ENCODE measurements around the gene MAGI2.
A peak's percentile ranks its signal among the peaks of the same experiment; 100 is the strongest.

The MAGI2 gene

DNA sequence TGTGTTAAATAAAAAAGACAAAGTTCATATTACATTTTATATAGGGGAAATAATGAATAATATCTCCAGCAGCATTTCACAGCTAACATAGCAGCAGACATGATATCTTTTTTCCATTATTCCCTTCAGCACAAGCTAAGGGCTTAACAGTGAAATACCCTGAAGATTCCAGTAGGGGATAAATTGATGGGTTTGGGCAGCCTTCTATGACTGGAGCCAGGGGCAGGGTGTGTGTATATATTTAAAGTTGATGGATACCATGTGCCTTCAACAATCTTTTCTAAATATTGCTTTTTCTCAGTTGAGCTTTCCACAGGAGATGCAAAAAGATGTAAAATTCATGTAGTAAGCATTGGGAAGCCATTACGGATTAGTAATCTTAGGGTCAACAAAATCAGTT, 151.2 kb downstream of the MAGI2 start:
- no peak for DNase-seq (ENCODE audit: low spot score)

DNA sequence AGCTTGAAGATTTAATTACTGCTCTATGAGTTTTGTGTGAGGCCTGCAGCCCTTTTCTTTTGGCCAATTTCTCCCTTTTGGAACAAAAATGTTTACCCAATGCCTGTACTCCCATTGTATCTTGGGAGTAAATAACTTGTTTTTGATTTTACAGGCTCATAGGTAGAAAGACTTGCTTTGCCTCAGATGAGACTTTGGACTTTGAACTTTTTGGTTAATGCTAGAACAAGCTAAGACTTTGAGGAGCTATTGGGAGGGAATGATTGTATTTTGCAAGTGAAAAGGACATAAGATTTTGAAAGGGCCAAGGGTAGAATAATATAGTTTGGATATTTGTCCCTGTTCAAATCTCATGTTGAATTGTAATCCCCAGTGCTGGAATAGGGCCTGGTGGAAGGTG, 152.0 kb downstream of the MAGI2 start:
- no peak for DNase-seq (ENCODE audit: low spot score)

DNA sequence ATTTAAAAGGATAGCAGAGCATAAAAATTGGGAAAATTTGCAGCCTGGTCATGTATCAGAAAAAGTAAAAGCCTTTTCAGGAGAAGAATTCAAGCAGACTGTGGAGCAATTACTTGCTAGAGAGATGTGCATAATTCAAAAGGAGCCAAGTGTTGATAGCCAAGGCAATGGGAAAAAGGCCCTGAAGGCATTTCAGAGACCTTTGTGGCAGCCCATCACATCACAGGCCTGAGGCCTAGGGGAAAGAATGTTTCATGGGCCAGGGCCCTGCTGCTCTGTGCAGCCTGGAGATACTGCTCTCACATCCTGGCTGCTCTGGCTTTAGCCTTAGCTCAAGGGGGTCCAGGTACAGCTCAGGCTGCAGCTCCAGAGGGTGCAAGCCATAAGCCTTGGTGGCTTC, 152.9 kb downstream of the MAGI2 start:
- no peak for DNase-seq (ENCODE audit: low spot score)

DNA sequence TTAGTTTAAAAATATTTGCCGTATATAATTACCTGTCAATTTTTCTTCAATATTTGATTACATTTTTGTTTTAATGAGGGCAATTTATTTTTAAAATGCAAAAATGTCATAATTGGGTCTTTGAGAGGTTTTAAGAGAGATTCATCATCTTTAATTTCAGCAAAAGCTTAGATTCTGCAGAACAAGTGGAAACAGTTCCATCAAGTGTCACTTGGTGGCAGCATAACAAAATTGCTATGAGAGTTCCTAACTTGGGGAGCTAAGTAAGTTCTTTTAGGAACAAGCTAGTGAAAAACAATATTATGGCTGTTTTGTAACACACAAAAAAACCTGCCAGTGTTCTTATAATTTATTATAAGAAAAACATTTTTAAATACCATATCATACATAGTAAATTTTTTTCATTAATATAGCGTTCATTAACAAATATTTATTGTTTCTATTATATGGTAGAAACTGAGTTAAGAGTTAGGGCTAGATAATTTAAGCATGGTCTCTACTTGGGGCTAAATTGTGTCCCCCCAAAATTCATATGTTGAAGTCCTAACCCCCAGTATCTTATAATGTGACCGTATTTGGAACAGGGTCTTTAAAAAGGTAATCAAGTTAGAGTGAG, 155.2 kb downstream of the MAGI2 start:
- DNase-seq (ENCODE audit: low spot score): peak; percentile 83

DNA sequence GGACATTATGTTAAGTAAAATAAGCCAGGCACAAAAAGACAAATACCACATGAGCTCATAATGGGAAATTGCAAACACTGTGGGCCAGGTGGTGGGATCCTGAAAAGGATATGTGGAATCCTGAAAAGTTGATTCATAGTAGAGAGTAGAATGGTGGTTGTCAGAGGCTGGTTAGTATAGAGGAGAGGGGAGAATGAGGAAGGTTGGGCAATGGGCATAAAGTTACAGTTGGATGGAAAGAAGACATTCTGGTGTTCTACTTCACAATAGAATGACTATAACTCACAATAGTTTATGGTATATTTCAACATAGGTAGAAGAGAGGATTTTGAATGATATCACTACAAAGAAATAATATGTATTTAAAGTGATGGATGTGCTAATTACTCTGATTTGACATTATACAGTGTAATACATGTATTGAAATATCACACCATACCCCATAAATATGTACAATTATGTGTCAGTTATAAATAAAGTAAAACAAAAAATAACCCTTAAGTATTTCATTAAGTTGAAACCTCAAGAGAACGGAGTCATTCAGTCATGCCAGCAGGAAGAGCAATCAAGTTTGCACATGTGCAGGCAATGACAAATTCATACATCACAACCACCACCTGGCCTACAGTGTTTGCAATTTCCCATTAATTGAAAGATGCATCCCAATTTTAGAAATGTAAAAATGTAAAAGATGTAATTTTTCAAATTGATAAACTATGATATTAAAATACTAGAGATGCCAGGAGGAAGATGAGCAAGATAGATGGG, 156.7 kb downstream of the MAGI2 start:
- DNase-seq (ENCODE audit: low spot score): no peak

DNA sequence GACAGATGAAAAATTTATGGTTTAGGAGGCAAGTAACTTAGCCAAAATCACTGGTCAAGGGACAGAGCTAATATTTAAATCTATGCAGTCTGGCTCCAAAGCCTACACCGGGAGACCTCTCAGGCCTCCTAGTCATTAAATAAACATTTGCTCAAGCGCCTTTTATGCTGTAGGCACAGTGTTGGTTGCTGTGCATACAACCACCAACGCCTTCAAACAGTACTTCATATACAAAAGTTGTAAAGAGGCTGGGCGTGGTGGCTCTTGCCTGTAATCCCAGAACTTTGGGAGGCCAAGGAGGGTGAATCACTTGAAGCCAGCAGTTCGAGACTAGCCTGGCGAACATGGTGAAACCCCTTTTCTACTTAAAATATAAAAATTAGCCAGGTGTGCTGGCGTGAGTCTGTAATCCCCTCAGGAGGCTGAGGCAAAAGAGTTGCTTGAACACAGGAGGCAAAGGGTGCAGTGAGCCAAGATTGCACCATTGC, 159.8 kb downstream of the MAGI2 start:
- DNase-seq (ENCODE audit: low spot score): no peak

DNA sequence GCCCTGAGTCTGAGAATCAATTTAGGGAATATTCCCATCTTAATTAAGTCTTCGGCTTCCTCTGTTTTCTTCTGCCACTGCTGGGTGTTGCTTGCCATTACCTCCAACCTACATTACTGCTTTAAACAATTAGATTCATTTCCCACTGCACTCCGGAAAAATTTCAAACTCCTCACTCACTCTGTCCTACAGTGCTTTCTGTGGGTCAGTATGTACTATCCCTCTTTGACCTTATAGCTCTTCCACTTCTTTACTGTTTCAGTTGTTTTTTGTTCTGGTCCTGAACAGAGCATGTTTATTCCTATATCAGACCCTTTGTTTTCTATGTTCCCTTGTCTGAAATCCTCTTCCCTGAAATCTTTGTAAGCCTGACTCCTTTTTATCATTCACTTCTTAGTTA, 160.6 kb downstream of the MAGI2 start:
- no peak for DNase-seq (ENCODE audit: low spot score)

DNA sequence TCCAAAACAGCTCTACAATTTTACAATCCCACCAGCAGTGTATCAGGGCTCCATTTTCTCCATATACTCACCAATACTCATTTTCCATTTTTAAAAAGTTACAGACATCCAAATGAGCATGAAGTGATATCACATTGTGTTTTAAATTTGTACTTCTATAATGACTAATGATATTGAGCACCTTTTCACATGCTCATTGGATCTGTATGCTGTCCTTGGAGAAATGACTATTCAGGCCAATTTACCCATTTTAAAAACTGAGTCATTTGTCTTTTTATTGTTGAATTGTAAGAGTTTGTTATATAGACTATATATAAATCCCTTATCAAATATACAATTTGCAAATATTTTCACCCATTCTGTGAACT, 162.0 kb downstream of the MAGI2 start:
- DNase-seq (ENCODE audit: low spot score): no peak

DNA sequence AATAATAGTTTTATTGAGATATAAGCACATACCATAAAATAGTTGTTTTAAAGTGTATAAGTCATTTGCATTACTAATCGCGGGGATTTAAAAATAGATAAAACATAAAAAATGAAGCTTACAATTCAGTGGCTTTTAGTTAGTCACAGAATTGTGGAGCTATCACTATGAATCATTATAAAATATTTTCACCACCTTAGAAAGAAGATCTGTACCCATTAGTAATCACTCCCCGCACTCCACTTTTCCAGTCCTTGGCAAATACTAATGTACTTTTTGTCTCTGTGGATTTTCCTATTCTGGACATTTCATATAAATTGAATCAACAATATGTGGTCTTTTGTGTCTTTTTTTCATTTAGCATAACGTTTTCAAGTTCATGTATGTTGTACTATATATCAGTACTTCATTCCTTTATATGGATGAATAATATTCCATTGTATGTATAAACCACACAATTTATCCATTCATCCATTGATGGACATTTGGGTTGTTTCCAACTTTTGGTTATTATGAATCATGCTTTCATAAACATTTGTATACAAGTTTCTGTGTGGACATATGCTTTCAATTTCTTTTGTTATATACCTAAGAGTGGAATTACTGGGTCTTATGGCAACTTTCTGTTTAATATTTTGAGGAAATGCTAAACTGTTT, 162.5 kb downstream of the MAGI2 start:
- DNase-seq (ENCODE audit: low spot score): no peak

DNA sequence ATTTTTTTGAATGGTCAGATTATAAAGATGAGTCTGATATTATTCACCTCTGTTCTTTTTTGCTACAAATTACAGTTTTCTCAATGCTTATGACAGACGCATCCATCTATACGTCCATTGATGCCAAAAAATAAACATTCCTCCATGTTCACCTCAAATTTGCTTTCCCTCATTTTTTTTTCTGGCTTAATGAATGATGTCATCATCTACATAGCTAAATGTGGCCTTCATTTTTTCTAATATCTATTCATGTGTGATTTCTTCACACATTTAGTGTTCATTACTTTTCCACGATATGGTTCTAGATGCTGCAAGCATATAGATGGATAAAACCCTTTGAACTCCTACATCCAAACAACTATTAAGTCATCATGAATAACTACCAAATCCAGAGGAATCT, 163.1 kb downstream of the MAGI2 start:
- DNase-seq (ENCODE audit: low spot score): no peak

DNA sequence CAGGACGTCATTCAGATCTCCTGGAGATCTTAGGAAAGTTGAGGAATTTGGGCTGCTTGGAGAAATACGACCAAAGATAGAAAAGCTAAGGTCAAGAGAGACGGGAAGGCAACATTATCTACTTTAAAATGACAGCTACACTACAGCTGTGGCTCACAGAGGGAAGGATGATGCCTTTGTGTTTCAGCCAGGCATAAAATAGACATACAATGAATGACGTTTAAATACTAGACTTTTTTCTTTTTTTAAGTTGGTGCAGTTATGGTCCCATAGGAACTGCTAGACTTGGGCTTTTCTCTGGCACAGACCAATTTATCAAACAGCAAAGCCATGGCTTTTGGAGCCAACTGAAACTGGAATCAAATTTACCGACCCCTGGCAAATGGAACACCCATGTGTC, 164.8 kb downstream of the MAGI2 start:
- no peak for DNase-seq (ENCODE audit: low spot score)

DNA sequence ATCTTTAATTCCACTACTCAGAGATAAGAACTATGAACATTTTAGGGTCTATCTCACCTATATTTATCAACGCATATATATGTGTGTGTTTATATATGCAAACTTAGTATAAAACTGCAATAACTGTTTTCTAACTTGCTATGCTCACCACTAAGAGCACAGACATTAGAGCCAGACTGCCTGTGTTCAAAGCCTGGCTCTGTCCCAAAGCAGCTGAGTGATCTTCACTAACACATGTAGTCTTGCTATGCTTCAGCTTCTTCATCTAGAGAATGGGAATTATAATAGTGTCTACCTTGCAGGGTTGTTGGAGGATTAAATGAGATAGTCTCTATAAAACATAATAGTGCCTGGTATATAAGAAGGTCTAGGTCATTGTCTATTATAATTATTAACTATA, 165.5 kb downstream of the MAGI2 start:
- peak; percentile 25 for DNase-seq (ENCODE audit: low spot score)

DNA sequence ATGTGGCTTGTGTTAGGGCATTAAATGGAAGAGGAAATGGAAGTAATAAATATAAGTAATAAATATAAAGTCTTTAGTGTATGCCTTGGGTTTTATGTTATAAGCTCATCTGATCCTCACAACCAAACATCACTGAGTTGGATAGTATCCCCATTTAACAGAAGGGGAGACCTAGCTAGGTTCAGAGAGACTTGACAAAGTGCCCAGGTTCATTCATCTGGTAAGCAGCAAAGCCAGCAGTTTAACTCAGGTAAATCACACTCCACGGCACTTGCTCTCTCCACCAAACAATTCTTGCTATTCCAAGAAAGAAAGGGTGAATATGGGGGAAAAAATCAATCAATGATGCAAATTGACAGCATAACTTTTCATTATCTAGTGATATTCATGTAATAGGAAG, 167.3 kb downstream of the MAGI2 start:
- no peak for DNase-seq (ENCODE audit: low spot score)

DNA sequence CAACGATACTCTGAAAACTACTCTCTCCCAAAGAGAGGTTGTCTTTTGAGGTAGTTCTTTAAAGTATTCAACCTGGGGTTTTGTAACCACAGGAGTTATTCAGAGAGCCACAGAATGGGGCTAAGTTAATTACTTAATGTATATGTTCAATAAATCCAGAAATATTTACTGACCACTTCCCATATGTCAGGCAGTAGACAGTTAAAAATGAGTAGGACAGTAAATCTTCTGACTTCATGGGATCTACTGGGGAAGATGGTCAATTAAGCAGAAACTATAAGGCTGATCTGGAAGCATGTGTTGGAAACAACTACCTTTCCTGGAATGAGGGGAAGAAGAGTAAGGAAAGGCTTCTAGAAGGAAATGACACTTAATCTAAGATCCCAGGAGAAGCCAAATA, 167.7 kb downstream of the MAGI2 start:
- DNase-seq (ENCODE audit: low spot score): no peak

DNA sequence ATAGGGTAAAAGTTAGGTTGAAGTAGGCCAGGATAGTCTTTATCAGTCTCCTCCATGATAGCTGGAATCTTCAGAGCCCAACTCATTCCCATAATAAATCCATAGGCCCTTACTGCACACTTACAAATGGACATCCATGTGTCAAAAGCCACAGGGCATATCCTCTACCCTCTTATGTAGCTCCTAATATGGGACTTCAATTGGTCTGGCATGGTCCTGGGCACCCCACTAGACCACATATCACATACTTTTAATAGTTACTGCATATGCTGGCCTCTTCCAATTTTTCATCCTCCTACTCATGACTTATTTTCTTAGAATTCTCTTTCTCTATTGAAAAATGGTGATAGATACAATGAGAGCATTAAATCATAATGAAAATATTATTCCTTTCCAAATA, 169.3 kb downstream of the MAGI2 start:
- DNase-seq (ENCODE audit: low spot score): no peak

DNA sequence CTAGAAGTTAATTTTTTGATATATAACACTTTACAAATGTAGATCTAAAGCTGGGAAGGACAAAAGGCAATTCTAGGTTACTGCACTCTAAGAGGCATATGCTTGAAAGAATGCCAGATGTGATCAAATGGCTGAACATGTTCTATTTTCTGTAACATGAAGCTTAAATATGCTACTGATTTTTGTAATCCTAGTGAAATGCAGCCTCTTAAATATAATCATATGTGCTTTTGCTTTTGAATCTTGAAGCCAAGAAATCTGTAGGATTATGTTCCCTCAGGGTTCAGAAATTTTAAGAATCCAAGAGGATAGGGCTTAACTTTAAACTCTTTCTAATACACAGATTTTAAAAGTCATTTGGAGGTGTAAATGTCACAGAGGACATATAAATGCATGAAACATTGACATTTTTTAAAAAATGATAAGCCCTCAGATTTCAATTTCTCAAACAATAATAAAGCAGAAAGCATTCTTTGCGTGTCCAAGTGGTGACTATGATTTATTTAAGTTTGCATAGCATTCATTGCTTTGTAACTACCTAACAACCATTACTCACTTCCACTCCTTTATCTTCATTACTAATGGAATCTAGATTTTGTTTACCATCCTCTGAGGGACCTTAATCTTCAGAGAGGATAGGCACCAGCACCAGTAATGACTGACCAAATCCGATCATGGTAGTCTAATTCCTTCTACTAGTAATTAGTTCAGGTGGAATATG, 170.4 kb downstream of the MAGI2 start:
- no peak for DNase-seq (ENCODE audit: low spot score)

DNA sequence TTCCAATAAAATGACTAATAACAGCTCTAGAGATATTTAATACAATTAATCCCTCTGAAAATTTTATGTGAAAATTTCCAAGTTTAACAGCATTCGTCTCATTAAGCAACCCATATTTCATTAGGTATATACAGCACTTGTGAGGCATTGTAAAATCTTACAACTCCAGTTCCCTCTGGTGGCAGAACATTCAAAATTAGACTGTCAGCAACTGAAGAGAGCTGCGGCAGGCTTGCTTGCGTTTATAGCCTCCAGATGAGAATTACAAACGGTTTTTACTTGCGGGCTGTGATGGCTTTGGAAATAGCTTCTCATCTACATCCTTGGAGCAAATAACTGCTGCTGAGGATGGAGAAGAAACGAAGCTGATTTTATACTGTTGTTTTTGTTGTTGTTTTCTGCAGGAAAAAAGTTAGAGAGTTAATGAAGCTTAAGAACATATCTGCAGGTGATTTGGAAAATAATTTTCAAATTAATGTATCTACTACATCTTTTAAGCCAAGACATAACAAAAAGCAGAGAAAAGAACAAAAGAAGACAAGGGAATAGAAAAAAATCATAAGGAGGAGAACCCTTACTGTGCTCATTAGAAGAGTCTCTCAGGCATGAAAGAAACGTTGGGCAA, 171.3 kb downstream of the MAGI2 start:
- peak; percentile 84 for DNase-seq (ENCODE audit: low spot score)

DNA sequence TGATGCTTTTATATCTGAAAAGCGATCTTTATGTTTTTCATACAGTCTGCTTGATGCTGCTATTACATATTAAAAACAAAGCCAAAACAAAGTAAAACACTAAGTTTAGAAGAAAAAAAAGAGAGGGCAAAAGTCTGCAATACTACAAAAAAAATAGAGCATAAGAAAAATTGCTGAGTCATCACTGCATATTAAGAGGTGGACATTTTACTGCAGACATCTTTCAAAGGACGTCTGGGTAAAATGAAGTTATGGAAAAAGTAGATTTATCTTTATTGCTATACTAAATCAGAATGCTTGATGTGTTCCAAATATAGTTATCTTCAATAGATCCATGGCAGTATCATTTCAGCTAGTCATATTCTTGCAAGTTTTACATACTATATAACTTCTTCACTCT, 172.0 kb downstream of the MAGI2 start:
- DNase-seq (ENCODE audit: low spot score): no peak

DNA sequence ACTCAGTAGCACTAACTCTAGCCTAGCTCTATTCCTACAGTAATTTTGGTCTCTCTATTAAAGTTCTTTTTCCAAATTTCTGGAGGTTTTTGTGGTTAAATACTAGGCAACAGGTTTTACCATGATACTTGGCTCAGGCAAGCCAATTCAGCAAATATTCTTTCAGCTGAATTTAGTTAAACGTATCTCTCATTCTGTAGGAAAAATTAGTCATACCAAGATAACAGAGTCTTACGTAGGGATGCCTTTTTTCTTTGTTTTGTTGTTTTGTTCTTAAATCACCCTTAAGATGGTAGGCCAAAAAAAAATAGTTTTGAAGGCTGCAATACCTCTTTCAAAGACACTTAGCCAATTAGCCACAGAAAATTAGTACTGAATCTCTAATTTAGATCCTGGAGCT, 180.5 kb downstream of the MAGI2 start:
- DNase-seq (ENCODE audit: low spot score): no peak

DNA sequence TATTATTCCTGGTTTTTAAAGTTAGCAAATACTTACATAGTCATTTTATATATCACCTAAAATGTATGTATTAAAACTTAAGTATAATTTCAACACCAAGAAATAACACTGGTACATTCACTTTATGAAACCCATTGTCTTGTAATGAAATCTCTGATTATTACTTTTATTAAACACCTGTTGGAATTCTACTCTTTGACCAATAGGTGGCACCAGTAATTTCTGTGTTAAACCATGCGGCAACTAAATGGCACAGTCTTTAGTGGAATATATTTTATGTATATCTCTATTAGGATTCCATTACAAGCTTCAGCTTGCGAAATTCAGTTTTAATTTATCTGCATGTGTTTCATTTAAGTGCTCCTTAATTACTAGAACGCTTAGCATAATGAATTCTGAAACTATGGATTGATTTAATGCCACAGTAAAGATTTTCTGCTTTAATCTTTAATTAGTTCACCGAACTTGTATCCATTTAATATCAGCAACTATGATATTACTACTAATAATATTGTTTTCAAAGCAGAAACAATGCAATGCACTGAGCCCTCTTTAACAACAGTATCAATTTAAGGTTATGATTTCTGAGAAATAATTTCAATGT, 181.3 kb downstream of the MAGI2 start:
- DNase-seq (ENCODE audit: low spot score): peak; percentile 27

DNA sequence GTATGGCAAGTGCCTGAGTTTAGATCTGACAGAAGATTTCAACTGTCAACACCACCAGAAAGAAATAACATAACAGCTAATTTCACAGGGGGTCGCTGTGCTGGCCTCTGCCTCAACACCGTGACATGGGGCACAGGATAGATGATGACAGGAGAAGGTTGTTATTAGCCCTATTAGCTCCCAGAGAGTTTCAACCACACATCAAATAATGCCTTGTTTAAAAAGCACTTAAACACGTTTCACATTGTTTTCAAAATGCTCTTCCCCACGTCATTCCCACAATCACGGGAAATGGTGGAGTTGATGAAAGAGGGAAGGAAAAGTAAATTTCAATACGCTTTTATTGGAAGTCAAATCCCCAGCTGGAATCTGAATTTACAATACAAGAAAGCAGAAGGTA, 184.7 kb downstream of the MAGI2 start:
- no peak for DNase-seq (ENCODE audit: low spot score)

DNA sequence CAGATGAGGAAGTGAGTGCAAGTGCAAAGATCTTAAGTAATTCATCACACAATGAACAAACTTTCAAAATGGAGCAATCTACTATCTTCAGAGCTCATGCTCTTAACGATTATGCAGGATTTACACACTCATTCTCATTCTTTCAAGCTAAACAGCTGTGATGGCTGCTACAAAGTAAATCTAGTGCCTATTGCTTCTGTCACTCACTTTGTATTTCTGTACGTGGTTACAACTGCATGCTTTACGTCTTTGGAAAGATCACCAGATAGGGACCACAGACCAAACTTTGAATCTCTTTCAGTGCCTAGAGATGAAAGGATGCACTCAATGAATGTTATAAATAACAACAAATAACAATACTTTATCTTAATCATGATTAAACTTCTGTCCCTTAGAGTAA, 194.6 kb downstream of the MAGI2 start:
- DNase-seq (ENCODE audit: low spot score): no peak

Data from Ammon's horn (tissue), 1 donor.